Measurements from ENCODE around the gene MANSC4. TPM values are rescaled to one million over a fixed set of nuclear protein-coding genes. Genes with fewer than 3 reads are reported as not detected.
A peak's percentile ranks its signal among the peaks of the same experiment; 100 is the strongest.

MANSC4 gene
- not detected for total RNA-seq

- no peaks in the 10 kb centered on the region for H3K27me3 ChIP-seq
- peak; percentile 60 to 83 (median 83) for DNase-seq
- no peaks in the 10 kb centered on the region for H3K9me3 ChIP-seq
- peak within 1 kb of the TSS; percentile 63 to 89 (median 72) for H3K4me3 ChIP-seq
- H3K36me3 ChIP-seq: no peaks in the 10 kb centered on the region
- peak within 1 kb of the TSS; percentile 78 to 98 (median 84) for H3K27ac ChIP-seq
- TF ChIP-seq POLR2A (IDR thresholded peaks at IDR 0.05) (peak in 1 of 2 donors; percentile 37), CTCF (IDR thresholded peaks at IDR 0.05) (peak in 1 of 6 experiments; percentile 30)
- H3K4me1 ChIP-seq: peaks cover 0 to 18% (median 0%) of the 10 kb centered on the region in 4 donors
These were observed at the start of gene MANSC4, which contains the start of gene KLHL42 for GRCh38 chr12:27779920-27780611. Gene MANSC4, minus strand, starts transcription at chr12:27780236. Its CDS starts 8,960 bp downstream, at chr12:27771276. Gene KLHL42, plus strand, starts transcription at chr12:27780233. Its CDS starts 98 bp downstream, at chr12:27780331.

- Histone ChIP-seq H3K36me3 (no peaks in the 10 kb centered on the region), H3K9me3 (no peaks in the 10 kb centered on the region), H3K27me3 (no peaks in the 10 kb centered on the region), H3K4me3 (no peak overlapping the region), H3K4me1 (no peaks in the 10 kb centered on the region), H3K27ac (no peak overlapping the region)
- no peak for TF ChIP-seq CTCF (IDR thresholded peaks at IDR 0.05)
- no peak for TF ChIP-seq POLR2A (IDR thresholded peaks at IDR 0.05)
- DNase-seq: no peak
These were observed 48.2 kb upstream of the MANSC4 start for GRCh38 chr12:27828196-27828595.

DNA sequence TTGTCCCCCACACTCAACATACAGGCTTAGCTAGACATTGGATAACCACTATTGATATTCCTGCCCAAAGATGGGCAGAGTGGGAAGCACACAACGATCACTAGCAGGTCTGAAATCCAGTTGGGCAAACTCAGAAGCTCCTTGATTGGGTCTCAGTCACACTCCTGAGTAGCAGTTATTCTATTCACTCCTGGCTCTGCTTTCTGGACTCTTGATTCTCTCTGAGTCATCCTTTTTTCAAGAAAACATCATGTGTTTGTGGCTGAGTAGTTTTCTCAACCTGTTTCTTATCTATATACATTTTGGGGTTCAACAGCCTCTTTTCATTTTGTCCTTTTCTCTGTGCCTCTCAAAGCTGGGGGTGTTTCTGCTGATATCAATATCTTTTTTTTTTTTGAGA is 46.0 kb upstream of the MANSC4 start:
- no peak overlapping the region for H3K27ac ChIP-seq
- DNase-seq: no peak
- no peak for TF ChIP-seq POLR2A (IDR thresholded peaks at IDR 0.05)
- TF ChIP-seq CTCF (IDR thresholded peaks at IDR 0.05): no peak
- no peaks in the 10 kb centered on the region for H3K36me3 ChIP-seq
- no peaks in the 10 kb centered on the region for H3K27me3 ChIP-seq
- H3K4me1 ChIP-seq: peaks cover 0 to 12% (median 2%) of the 10 kb centered on the region in 4 donors
- no peak overlapping the region for H3K4me3 ChIP-seq
- H3K9me3 ChIP-seq: no peaks in the 10 kb centered on the region

DNA sequence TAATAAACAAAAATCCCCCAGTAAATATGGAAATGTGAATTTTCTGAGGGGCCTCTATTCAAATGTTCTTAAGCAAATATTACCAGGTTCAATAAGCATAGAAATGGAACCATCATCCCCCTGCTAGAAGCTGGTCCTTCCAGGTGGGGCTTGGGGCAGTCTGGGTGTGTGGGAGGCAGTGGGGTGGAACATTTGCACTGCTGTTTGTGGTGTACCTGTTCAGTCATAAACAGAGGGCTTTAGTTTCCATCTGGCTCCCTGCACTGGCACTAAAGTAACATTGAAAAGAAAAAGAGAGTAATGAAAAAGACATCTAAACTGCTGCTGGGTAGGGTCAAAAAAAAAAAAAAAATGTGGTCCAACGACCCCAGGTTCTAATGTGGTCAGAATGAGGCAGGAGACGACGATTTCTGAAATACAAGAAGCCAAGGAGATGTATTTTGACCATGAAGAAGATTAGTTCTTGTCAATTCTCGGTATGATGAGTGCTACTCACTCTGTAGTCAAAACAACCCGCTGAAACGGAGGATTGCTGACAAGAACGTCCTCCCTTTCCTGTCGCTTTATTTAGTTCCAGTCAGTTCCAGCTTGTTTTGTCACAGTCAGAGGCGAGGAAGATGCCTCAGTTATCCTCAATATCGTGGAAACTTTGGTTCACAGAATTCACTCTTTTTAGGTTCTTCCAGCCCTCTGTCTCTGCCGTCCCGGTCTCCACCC is 44.2 kb upstream of the MANSC4 start:
- peak in 2 of 3 donors; percentile 64 to 65 for DNase-seq
- H3K4me1 ChIP-seq: peaks cover 0 to 12% (median 2%) of the 10 kb centered on the region in 4 donors

GRCh38 chr12:27823038-27823437 is 43.0 kb upstream of the MANSC4 start:
- TF ChIP-seq CTCF (IDR thresholded peaks at IDR 0.05) (no peak), POLR2A (IDR thresholded peaks at IDR 0.05) (no peak)
- no peak for DNase-seq
- H3K27ac ChIP-seq: no peak overlapping the region
- no peaks in the 10 kb centered on the region for H3K9me3 ChIP-seq
- no peak overlapping the region for H3K4me3 ChIP-seq
- H3K36me3 ChIP-seq: no peaks in the 10 kb centered on the region
- H3K4me1 ChIP-seq: peaks cover 0 to 12% (median 2%) of the 10 kb centered on the region in 4 donors
- H3K27me3 ChIP-seq: no peaks in the 10 kb centered on the region

More for the DNA sequence above, 44.2 kb upstream of the MANSC4 start:
- Histone ChIP-seq H3K4me3 (no peak overlapping the region), H3K27ac (peak overlapping the region in 1 of 4 donors; percentile 43), H3K27me3 (no peaks in the 10 kb centered on the region), H3K36me3 (no peaks in the 10 kb centered on the region), H3K9me3 (no peaks in the 10 kb centered on the region)
- TF ChIP-seq POLR2A (IDR thresholded peaks at IDR 0.05) (no peak), CTCF (IDR thresholded peaks at IDR 0.05) (no peak)
